Endothelial cell of umbilical vein (primary cell): ENCODE data around the gene GDF3. TPM values are rescaled to one million over a fixed set of nuclear protein-coding genes. Genes with fewer than 3 reads are reported as not detected.

Source experiments
- BruUV-seq: library from RNA; stranded (reverse); fragments of 400-500 nt; replicated peaks from 2 replicates; lab custom pipeline; 2021; lab: Mats Ljungman, UMichigan
- CTCF ChIA-PET: fragments of 300-600, 350-600 bp; sonication (Branson Sonifier 250); formaldehyde crosslinking; loops from one replicate; lab custom pipeline; 2021; ENCODE audit warnings: antibody characterized with exemption, inconsistent platforms; lab: Charles Lee
- POLR2A ChIA-PET: fragments of 300-600, 350-600 bp; sonication (Branson Sonifier 250); formaldehyde crosslinking; loops from one replicate; lab custom pipeline; 2021; ENCODE audit warnings: antibody characterized with exemption, inconsistent platforms; lab: Charles Lee
- DNase-seq: peaks from one replicate; pipeline ENCODE4 v3.0.0-alpha.2; 2011; ENCODE audit warnings: low read depth, low spot score
- FAIRE-seq: peaks from 2 replicates; lab custom pipeline; 2011; peaks lifted over from hg19 to GRCh38; lab: Jason Lieb, UNC
- H2AFZ ChIP-seq: 2 replicates; pipeline ENCODE4 v1.6.0; 2012; ENCODE audit warnings: low read depth, low read length, control low read depth, inconsistent platforms
- H3K27ac ChIP-seq: 2 replicates; pipeline ENCODE4 v1.5.1; 2011; ENCODE audit warnings: low read depth, mild to moderate bottlenecking, control low read depth, low read length, moderate library complexity; ENCODE audit not compliant: insufficient read depth
- H3K27me3 ChIP-seq, 2 experiments: 2 replicates each; pipeline versions ENCODE4 v1.6.0 to v1.6.1; 2011; ENCODE audit warnings: low read length in 2 of 2, mixed read lengths in 1 of 2; ENCODE audit not compliant: control insufficient read depth in 2 of 2, insufficient read depth in 2 of 2
- H3K36me3 ChIP-seq, 2 experiments: 2 replicates in 1 of 2; 3 replicates in 1 of 2; pipeline ENCODE4 v1.5.1; 2011; ENCODE audit warnings: low read length in 2 of 2, mild to moderate bottlenecking in 1 of 2, moderate library complexity in 1 of 2; ENCODE audit not compliant: control insufficient read depth in 2 of 2, insufficient read depth in 2 of 2; ENCODE audit errors: extremely low read depth in 1 of 2
- H3K4me1 ChIP-seq: 3 replicates; pipeline ENCODE4 v1.5.1; 2011; ENCODE audit warnings: mild to moderate bottlenecking, low read length; ENCODE audit not compliant: control insufficient read depth, insufficient read depth; ENCODE audit errors: extremely low read depth
- H3K4me2 ChIP-seq: 2 replicates; pipeline ENCODE4 v1.6.1; 2011; ENCODE audit warnings: low read length, control low read depth, mixed read lengths; ENCODE audit not compliant: insufficient read depth
- H3K4me3 ChIP-seq, 3 experiments: fragments of 200-600 bp in 1 of 3; sonication (generic), shearing (Covaris generic) in 1 of 3; replicated peaks in 1 of 3; 2 replicates each; pipeline ENCODE4 v1.5.1; 2011 to 2016; ENCODE audit warnings: control low read depth in 3 of 3, low read length in 3 of 3, mild to moderate bottlenecking in 2 of 3, inconsistent platforms in 1 of 3, low read depth in 1 of 3, moderate library complexity in 1 of 3; ENCODE audit not compliant: insufficient read depth in 1 of 3
- H3K79me2 ChIP-seq: 2 replicates; pipeline ENCODE4 v1.6.0; 2012; ENCODE audit warnings: low read length, inconsistent platforms; ENCODE audit not compliant: control insufficient read depth, insufficient read depth
- H3K9ac ChIP-seq: replicated peaks from 2 replicates; pipeline ENCODE3; 2011; ENCODE audit warnings: low read length, control low read depth; ENCODE audit not compliant: insufficient read depth; ENCODE audit errors: extremely low read depth
- H3K9me1 ChIP-seq: replicated peaks from 3 replicates; pipeline ENCODE4 v1.6.0; 2011; ENCODE audit warnings: mild to moderate bottlenecking, low read length; ENCODE audit not compliant: control insufficient read depth, insufficient read depth; ENCODE audit errors: extremely low read depth
- H3K9me3 ChIP-seq: replicated peaks from 2 replicates; pipeline ENCODE4 v1.5.1; 2012; ENCODE audit warnings: low read length, inconsistent platforms; ENCODE audit not compliant: control insufficient read depth, insufficient read depth
- H4K20me1 ChIP-seq: replicated peaks from 2 replicates; pipeline ENCODE3; 2011; ENCODE audit warnings: mild to moderate bottlenecking, low read length; ENCODE audit not compliant: control insufficient read depth, insufficient read depth; ENCODE audit errors: extremely low read depth
- CTCF ChIP-seq, 2 donors: IDR thresholded peaks; 1 replicate in 1 of 2; 2 replicates in 1 of 2; pipeline ENCODE4 v1.5.1; 2011; ENCODE audit warnings: low read length in 2 of 2, mild to moderate bottlenecking in 2 of 2, moderate library complexity in 2 of 2, control low read depth in 1 of 2, inconsistent platforms in 1 of 2, low read depth in 1 of 2; ENCODE audit not compliant: insufficient read depth in 1 of 2; ENCODE audit errors: extremely low read depth in 1 of 2
- EZH2 ChIP-seq: IDR thresholded peaks from 2 replicates; pipeline ENCODE4 v1.6.1; 2012; ENCODE audit warnings: borderline replicate concordance, low read depth, mild to moderate bottlenecking, moderate library complexity, low read length, inconsistent platforms; ENCODE audit not compliant: severe bottlenecking
- FOS ChIP-seq: IDR thresholded peaks from 2 replicates; pipeline ENCODE4 v1.6.1; 2011; ENCODE audit warnings: mild to moderate bottlenecking, low read length, moderate library complexity, borderline replicate concordance; ENCODE audit not compliant: insufficient read depth
- GATA2 ChIP-seq: IDR thresholded peaks from 2 replicates; pipeline ENCODE4 v1.7.0; 2011; ENCODE audit warnings: low read depth, mild to moderate bottlenecking, moderate library complexity, mixed read lengths, low read length; ENCODE audit not compliant: insufficient read length, insufficient read depth
- JUN ChIP-seq: IDR thresholded peaks from 2 replicates; pipeline ENCODE4 v1.6.1; 2011; ENCODE audit warnings: borderline replicate concordance, low read depth; ENCODE audit not compliant: insufficient read length, insufficient read depth
- MAX ChIP-seq: IDR thresholded peaks from 2 replicates; pipeline ENCODE4 v1.6.1; 2011; ENCODE audit not compliant: insufficient read depth, insufficient read length
- MYC ChIP-seq: IDR thresholded peaks from one replicate; pipeline ENCODE4 v1.6.1; 2011; ENCODE audit warnings: mild to moderate bottlenecking, low read depth, low read length
- POLR2A ChIP-seq: IDR thresholded peaks from 2 replicates; pipeline ENCODE4 v1.6.1; 2012; ENCODE audit warnings: low read depth, mild to moderate bottlenecking, control low read depth, low read length
- POLR2AphosphoS5 ChIP-seq: IDR thresholded peaks from 2 replicates; pipeline ENCODE4 v1.6.1; 2012; ENCODE audit warnings: low read depth, mild to moderate bottlenecking, control low read depth, low read length, moderate library complexity; ENCODE audit not compliant: insufficient read depth
- dilution Hi-C: fragments of 300-500 bp; cut with MboI; formaldehyde crosslinking; loops from one replicate; pipeline ENCODE4 v1.15.0; 2019; ENCODE audit warnings: low sequenced_read_pairs; ENCODE audit not compliant: extremely low pct_ligation_motif_present
- intact Hi-C: fragments of 100-400 bp; cut with micrococcal nuclease; formaldehyde crosslinking; loops from one replicate; pipeline ENCODE4 v1.10.0; 2022
- polyA plus RNA-seq, 4 experiments: library from polyadenylated mRNA; depleted of rRNA in 3 of 4; stranded (reverse) in 3 of 4; unstranded in 1 of 4; fragments of >200 nt; gene quantifications; 2 replicates each; pipeline versions ENCODE4 v1.2.1 to v1.2.3, GENCODE V29; 2011 to 2012; ENCODE audit warnings: missing spikeins in 1 of 4
- total RNA-seq: library from RNA; stranded (reverse); gene quantifications from 2 replicates; pipeline ENCODE4 v1.2.3, GENCODE V29; 2021

Gene GDF3
- total and polyA plus RNA-seq, 2 donors (not counting 3 experiments of a cell fraction or from before 2014, with no cell fraction given), result 3.1 to 5.0 TPM

DNA sequence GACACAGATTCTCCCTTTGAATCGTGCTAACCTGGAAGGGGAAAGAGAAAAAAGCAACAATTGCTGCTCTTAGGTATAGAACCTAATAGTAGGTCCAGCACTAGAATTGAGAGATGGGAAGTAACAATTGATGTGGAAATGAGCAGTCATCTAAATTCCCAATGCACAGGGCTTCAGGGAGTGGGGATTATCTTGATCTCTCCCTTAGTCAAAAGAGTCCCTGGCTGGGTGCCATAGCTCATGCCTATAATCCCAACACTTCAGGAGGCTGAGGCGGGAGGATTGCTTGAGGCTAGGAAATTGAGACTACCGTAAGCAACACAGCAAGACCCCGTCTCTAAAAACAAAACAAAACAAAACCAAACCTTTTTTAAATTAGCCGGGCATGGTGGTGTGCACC is 33.8 kb downstream of the GDF3 start:
- Histone ChIP-seq H3K9me3 (no peaks in the 10 kb centered on the region), H3K27me3 (no peaks in the 10 kb centered on the region), H3K79me2 (no peaks in the 10 kb centered on the region), H2AFZ (no peak overlapping the region), H3K4me2 (no peak overlapping the region), H4K20me1 (no peaks in the 10 kb centered on the region), H3K36me3 (no peaks in the 10 kb centered on the region), H3K9ac (no peak overlapping the region), H3K4me1 (no peaks in the 10 kb centered on the region), H3K9me1 (no peaks in the 10 kb centered on the region), H3K4me3 (no peak overlapping the region), H3K27ac (no peak overlapping the region)
- ChIA-PET CTCF (no interaction called here), POLR2A (interaction anchor here (0.6 kb wide), 1 partner anchor 794 kb away, joined by 3 read pairs; the partner anchor contains the start of gene TPI1)
- BruUV-seq, result no TSS peak
- dilution Hi-C loops (no loop called here), intact Hi-C loops (no loop called here)
- FAIRE-seq, result no peak
- DNase-seq, result no peak
- TF ChIP-seq FOS, result no peak
- no peak for TF ChIP-seq JUN
- no peak for TF ChIP-seq EZH2
- TF ChIP-seq CTCF (IDR thresholded peaks at IDR 0.05; ENCODE audit: extremely low read depth in 1 of 2, insufficient read depth in 1 of 2, low read depth in 1 of 2, low read length in 2 of 2), result no peak
- TF ChIP-seq MYC, result no peak
- TF ChIP-seq POLR2AphosphoS5, result no peak
- no peak for TF ChIP-seq POLR2A
- TF ChIP-seq GATA2, result no peak
- TF ChIP-seq MAX, result no peak
